Spleen (tissue), 11 donors: ENCODE measurements around the gene ARF3. TPM values are rescaled to one million over a fixed set of nuclear protein-coding genes. Genes with fewer than 3 reads are reported as not detected.

Experiments
- DNase-seq: peaks from one replicate; pipeline ENCODE4 v3.0.0-alpha.2; 2020
- H3K27ac ChIP-seq, 8 donors: fragments of 200-600 bp; sonication (generic) in 7 of 8; 1 replicate in 4 of 8; 2 replicates in 4 of 8; pipeline versions ENCODE4 v1.5.0 to v1.8.0; 2016 to 2021; ENCODE audit warnings: inconsistent platforms in 4 of 8, mild to moderate bottlenecking in 4 of 8, moderate library complexity in 1 of 8
- H3K27me3 ChIP-seq, 7 donors: fragments of 200-600 bp; sonication (generic) in 6 of 7; replicated peaks in 1 of 7; 1 replicate in 4 of 7; 2 replicates in 3 of 7; pipeline versions ENCODE4 v1.5.0 to v1.8.0; 2016 to 2021; ENCODE audit warnings: inconsistent platforms in 3 of 7, mild to moderate bottlenecking in 1 of 7
- H3K36me3 ChIP-seq, 6 donors: fragments of 200-600 bp; sonication (generic) in 5 of 6; 1 replicate in 4 of 6; 2 replicates in 2 of 6; pipeline versions ENCODE4 v1.5.0 to v1.8.0; 2016 to 2021; ENCODE audit warnings: inconsistent platforms in 2 of 6
- H3K4me1 ChIP-seq, 6 donors: fragments of 200-600 bp; sonication (generic) in 5 of 6; 1 replicate in 3 of 6; 2 replicates in 3 of 6; pipeline versions ENCODE4 v1.5.0 to v1.8.0; 2016 to 2021; ENCODE audit warnings: inconsistent platforms in 3 of 6
- H3K4me3 ChIP-seq, 8 donors: fragments of 200-600 bp; sonication (generic) in 7 of 8; 1 replicate in 4 of 8; 2 replicates in 4 of 8; pipeline versions ENCODE4 v1.5.0 to v1.8.0; 2016 to 2021; ENCODE audit warnings: inconsistent platforms in 4 of 8, mild to moderate bottlenecking in 4 of 8, moderate library complexity in 2 of 8
- H3K9me3 ChIP-seq, 8 donors: fragments of 200-600 bp; sonication (generic) in 7 of 8; 1 replicate in 4 of 8; 2 replicates in 4 of 8; pipeline versions ENCODE4 v1.5.0 to v1.8.0; 2016 to 2021; ENCODE audit warnings: inconsistent platforms in 4 of 8
- CTCF ChIP-seq, 11 experiments: fragments of 200-600 bp in 7 of 11; fragments of 450-650 bp in 4 of 11; sonication (generic) in 4 of 11; IDR thresholded peaks in 8 of 11; conservative IDR thresholded peaks in 3 of 11; 1 replicate in 7 of 11; 2 replicates in 4 of 11; pipeline versions ENCODE4 v1.4.0 to v1.8.0; 2016 to 2021; ENCODE audit warnings: antibody characterized with exemption in 11 of 11, inconsistent platforms in 4 of 11, mild to moderate bottlenecking in 1 of 11
- POLR2A ChIP-seq, 3 donors: fragments of 450-650 bp; IDR thresholded peaks; one replicate each; pipeline ENCODE4 v1.5.1; 2017; ENCODE audit warnings: antibody characterized with exemption in 3 of 3, mild to moderate bottlenecking in 1 of 3
- POLR2AphosphoS5 ChIP-seq, 3 donors: sonication (generic); formaldehyde crosslinking; IDR thresholded peaks; one replicate each; pipeline ENCODE4 v1.5.1; 2017; ENCODE audit warnings: antibody characterized with exemption in 3 of 3
- WGBS, 5 donors: extraction: QIAGEN DNeasy Blood & Tissue Kit in 3 of 5; methylation state at CpG; one replicate each; pipeline versions ENCODE4 v1.1.5 to v1.1.7; 2013 to 2018; 5-methylcytosine and 5-hydroxymethylcytosine counted together
- intact Hi-C: fragments of 100-400 bp; cut with DNase I; formaldehyde crosslinking; loops from one replicate; pipeline ENCODE4 v1.15.0; 2023; ENCODE audit warnings: low total_unique reads
- polyA plus RNA-seq, 3 donors: library from polyadenylated mRNA; stranded (reverse); fragments of 200-250 nt; gene quantifications; one replicate each; pipeline ENCODE4 v1.2.1, GENCODE V29; 2013
- total RNA-seq, 7 donors: library from RNA; depleted of rRNA in 3 of 7; stranded (reverse); fragments of >200 nt in 3 of 7; fragmentation: NEBNext Ultra II Directional in 4 of 7; extraction: Animal tissue kit (Norgen Biotek cat#: 25700) in 4 of 7; gene quantifications; one replicate each; pipeline versions ENCODE4 v1.1.0 to v1.2.1, GENCODE V29; 2016 to 2021
- donor health status: healthy with polysubstance abuse.
- donor health status: DM: no; HTN: no; CAD: no; lungs with moderate emphysema.
- donor health status: DM: no; HTN: no; CAD: no.
- donor health status: Bipolar disorder and iron deficiency.
- donor health status: healthy.
- donor health status: DM: no; HTN: no; CAD: no.
- donor health status: DM: yes; HTN: yes; CAD: no.

Gene ARF3
- total and polyA plus RNA-seq, 10 donors, result 22.2 to 152 (median 80.5) TPM

GRCh38 chr12:48998497-48999353, 41.4 kb upstream of the ARF3 start:
- TF ChIP-seq CTCF (IDR thresholded peaks at IDR 0.05 in 8 of 11, conservative IDR thresholded peaks at IDR 0.05 in 3 of 11), result no peak
- TF ChIP-seq POLR2A (IDR thresholded peaks at IDR 0.05), result no peak
- no peak for TF ChIP-seq POLR2AphosphoS5 (IDR thresholded peaks at IDR 0.05)
- WGBS, 5 donors, result 1 to 3% (median 2%) methylated on average over 35 to 48 of the region's 48 CpGs
- Histone ChIP-seq H3K27me3 (peaks cover 8 to 79% (median 54%) of the 10 kb centered on the region in 7 donors), H3K9me3 (no peaks in the 10 kb centered on the region), H3K4me3 (peak overlapping the region; percentile 39 to 70 (median 56)), H3K36me3 (peaks cover 0 to 38% (median 30%) of the 10 kb centered on the region in 6 donors), H3K27ac (peak overlapping the region in 1 of 8 donors; percentile 8), H3K4me1 (peaks cover 29 to 58% (median 48%) of the 10 kb centered on the region in 6 donors)
- peak; percentile 79 for DNase-seq
- intact Hi-C loops, result no loop called here

- 2 to 8% (median 3%) methylated on average over 15 to 57 of the region's 57 CpGs for WGBS, 5 donors
- H3K27ac ChIP-seq, result peak overlapping the region in 1 of 8 donors; percentile 8
- intact Hi-C loops, result no loop called here
- peaks cover 0 to 30% (median 22%) of the 10 kb centered on the region in 6 donors for H3K36me3 ChIP-seq
- peaks cover 8 to 87% (median 60%) of the 10 kb centered on the region in 7 donors for H3K27me3 ChIP-seq
- peak overlapping the region; percentile 39 to 70 (median 56) for H3K4me3 ChIP-seq
- DNase-seq, result peak; percentile 84
- TF ChIP-seq POLR2AphosphoS5 (IDR thresholded peaks at IDR 0.05) (peak in 1 of 3 donors; percentile 38), POLR2A (IDR thresholded peaks at IDR 0.05) (no peak), CTCF (IDR thresholded peaks at IDR 0.05 in 8 of 11, conservative IDR thresholded peaks at IDR 0.05 in 3 of 11) (no peak)
- no peaks in the 10 kb centered on the region for H3K9me3 ChIP-seq
- H3K4me1 ChIP-seq, result peaks cover 29 to 58% (median 48%) of the 10 kb centered on the region in 6 donors
These were observed 40.6 kb upstream of the ARF3 start for GRCh38 chr12:48997719-48998496.

- WGBS, 5 donors, result 3 to 6% (median 3%) methylated on average over 31 to 71 of the region's 71 CpGs
- intact Hi-C loops, result no loop called here
- peak; percentile 93 for DNase-seq
- H3K9me3 ChIP-seq, result no peaks in the 10 kb centered on the region
- H3K36me3 ChIP-seq, result peaks cover 0 to 22% (median 14%) of the 10 kb centered on the region in 6 donors
- peak overlapping the region in 1 of 8 donors; percentile 19 for H3K27ac ChIP-seq
- TF ChIP-seq CTCF (IDR thresholded peaks at IDR 0.05 in 8 of 11, conservative IDR thresholded peaks at IDR 0.05 in 3 of 11), result peak; percentile 43 to 86 (median 74)
- TF ChIP-seq POLR2A (IDR thresholded peaks at IDR 0.05), result no peak
- peak; percentile 18 to 54 (median 22) for TF ChIP-seq POLR2AphosphoS5 (IDR thresholded peaks at IDR 0.05)
- peaks cover 8 to 94% (median 64%) of the 10 kb centered on the region in 7 donors for H3K27me3 ChIP-seq
- H3K4me3 ChIP-seq, result peak overlapping the region; percentile 1 to 70 (median 56)
- peaks cover 29 to 58% (median 48%) of the 10 kb centered on the region in 6 donors for H3K4me1 ChIP-seq
These were observed 39.8 kb upstream of the ARF3 start for GRCh38 chr12:48996794-48997718.
